HG03460 (cell line): ENCODE measurements around the gene VPS45.

Experiments used
- ATAC-seq: cut with Tn5 transposase; IDR thresholded peaks from one replicate; pipeline ENCODE4 v1.9.1; 2021; ENCODE audit not compliant: unreplicated experiment

Gene VPS45

DNA sequence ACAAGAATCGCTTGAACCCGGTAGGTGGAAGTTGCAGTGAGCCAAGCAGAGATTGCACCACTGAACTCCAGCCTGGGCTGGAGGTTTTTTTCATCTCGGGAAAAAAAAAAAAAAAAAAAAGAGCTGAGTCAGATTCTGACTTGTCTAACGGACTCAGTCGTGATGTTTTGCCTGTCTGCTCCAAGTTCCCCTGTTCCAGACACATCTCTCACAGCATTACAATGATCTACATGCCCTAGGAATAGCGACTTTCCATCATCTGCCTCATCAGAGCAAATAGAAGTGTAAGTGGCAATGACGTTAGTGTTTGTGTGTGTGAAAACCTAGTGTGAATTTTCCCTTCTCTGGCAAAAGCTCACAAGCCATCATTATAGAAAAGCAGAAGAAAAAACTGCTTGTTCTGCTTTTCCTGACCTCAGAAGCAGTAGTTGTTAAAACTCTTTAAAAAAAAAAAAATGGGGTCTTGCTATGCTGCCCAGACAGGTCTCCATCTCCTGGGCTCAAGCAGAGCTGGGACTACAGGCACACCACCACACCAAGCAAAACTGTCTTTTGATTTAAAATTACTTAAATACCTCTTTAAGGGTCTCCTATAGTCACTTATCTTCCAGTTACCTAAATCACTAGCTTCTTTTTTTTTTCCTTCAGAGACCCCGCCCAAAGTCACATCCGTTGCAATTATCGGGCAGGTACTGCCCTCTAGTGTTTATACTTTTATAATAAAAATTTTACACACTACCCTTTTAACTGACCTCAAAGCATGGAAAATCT lies 119.4 kb downstream of the VPS45 start:
- no peak for ATAC-seq

DNA sequence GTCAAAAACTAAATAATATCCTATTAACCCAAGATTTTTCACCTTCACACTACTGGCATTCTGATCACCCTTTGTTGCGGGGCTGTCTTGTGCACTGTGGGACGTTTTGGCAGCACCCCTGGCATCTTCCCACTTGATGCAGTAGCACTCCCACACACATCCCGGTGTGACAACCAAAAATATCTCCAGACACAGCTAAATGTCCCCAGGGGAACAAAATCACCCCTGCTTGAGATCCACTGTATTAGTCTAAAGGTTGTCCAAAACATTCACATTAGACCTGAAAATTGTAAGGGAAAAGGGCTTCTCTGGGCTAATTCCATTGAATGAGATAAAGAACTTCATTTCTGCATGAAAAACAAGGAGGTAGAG lies 120.0 kb downstream of the VPS45 start:
- ATAC-seq: no peak

DNA sequence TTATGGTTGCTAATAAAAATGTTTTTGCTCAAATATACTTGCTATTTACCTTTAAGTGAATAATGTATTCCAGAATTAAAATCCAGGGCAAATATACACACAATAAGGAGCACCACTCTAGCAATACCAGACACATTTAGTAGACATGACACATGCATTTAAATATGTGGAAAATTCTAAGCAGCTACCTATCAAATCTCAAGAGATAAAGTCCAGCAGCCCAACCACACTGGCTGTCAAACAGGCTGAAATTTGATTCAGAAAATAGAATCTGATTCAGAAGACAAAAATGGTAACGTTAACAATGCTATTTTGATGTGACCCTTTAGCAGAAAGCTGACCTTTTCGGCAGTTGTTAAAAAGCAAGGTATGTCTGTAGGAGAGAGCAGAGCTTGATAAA lies 124.4 kb downstream of the VPS45 start:
- no peak for ATAC-seq

DNA sequence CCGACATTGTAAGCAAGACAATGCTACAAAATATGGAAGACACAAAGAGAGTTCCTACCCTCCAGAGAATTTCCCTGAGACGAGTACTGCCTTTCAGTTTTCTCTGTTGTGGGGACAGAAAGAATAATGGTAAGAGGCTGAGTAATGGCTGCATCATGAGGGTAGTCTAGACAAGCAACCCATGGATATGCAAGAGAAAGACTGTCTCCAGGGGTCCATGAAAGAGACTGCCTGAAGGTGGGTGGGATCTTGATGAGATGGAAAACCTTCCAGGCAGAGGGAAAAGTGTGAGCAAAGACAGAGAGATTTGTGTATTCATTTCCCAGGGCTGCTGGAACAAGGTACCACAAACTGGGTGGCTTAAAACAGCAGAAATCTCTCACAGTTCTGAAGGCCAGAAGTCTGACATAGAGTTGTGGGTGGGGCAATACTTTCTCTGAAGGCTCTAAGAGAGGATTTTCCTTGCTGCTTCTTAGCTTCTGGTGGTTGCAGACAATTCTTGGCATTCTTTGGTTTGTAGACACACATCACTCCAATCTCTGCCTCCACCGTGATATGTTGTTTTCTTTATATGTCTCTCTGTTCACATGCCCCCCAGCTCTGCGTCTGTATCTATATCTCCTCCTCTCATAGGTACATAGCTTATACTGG lies 126.9 kb downstream of the VPS45 start:
- ATAC-seq: no peak
